AG10803 (cell line): ENCODE data around the gene PLAGL2.
"Not testable (repeated sequence)": the region's sequence is repeated elsewhere in the genome, so short reads cannot be mapped to it uniquely, and the experiment has no call there.

Source experiments
- DNase-seq: peaks from one replicate; pipeline ENCODE4 v3.0.0; 2010; ENCODE audit warnings: low read depth
- H3K4me3 ChIP-seq: 2 replicates; pipeline ENCODE4 v1.5.1; 2011; ENCODE audit warnings: mild to moderate bottlenecking, low read length, control low read depth
- CTCF ChIP-seq: conservative IDR thresholded peaks from 2 replicates; pipeline ENCODE4 v1.5.1; 2011; ENCODE audit warnings: mild to moderate bottlenecking, low read length, control low read depth, inconsistent platforms

The PLAGL2 gene

GRCh38 chr20:32203356-32204204 lies 4.0 kb downstream of the PLAGL2 start:
- H3K4me3 ChIP-seq = no peak overlapping the region
- DNase-seq = no peak
- TF ChIP-seq CTCF = no peak

- no peak overlapping the region for H3K4me3 ChIP-seq
- TF ChIP-seq CTCF = no peak; the same call in 1 of the 2 replicates
- peak; percentile 60 for DNase-seq
These were observed 5.6 kb downstream of the PLAGL2 start for GRCh38 chr20:32201977-32202363.

- DNase-seq = peak; percentile 37
These were observed 6.1 kb downstream of the PLAGL2 start for GRCh38 chr20:32201296-32201976.

GRCh38 chr20:32199006-32199405 lies 8.5 kb downstream of the PLAGL2 start:
- DNase-seq = no peak
- TF ChIP-seq CTCF = no peak

More at GRCh38 chr20:32201296-32201976, 6.1 kb downstream of the PLAGL2 start:
- no peak for TF ChIP-seq CTCF
- H3K4me3 ChIP-seq = no peak overlapping the region

GRCh38 chr20:32197136-32197535 lies 10.4 kb downstream of the PLAGL2 start:
- DNase-seq, H3K4me3 ChIP-seq: not testable (repeated sequence)

More at GRCh38 chr20:32199006-32199405, 8.5 kb downstream of the PLAGL2 start:
- no peak overlapping the region for H3K4me3 ChIP-seq

- DNase-seq, H3K4me3 ChIP-seq: not testable (repeated sequence)
These were observed 10.9 kb downstream of the PLAGL2 start for GRCh38 chr20:32196613-32197012.

- DNase-seq = no peak
- no peak for TF ChIP-seq CTCF
- no peak overlapping the region for H3K4me3 ChIP-seq
These were observed 12.0 kb downstream of the PLAGL2 start for GRCh38 chr20:32195581-32195980.

- DNase-seq = no peak
- no peak for TF ChIP-seq CTCF
- H3K4me3 ChIP-seq = no peak overlapping the region
These were observed 13.5 kb downstream of the PLAGL2 start for GRCh38 chr20:32193996-32194395.

GRCh38 chr20:32193336-32193735 lies 14.2 kb downstream of the PLAGL2 start:
- not testable (repeated sequence) for DNase-seq, H3K4me3 ChIP-seq
